H9 (cell line): ENCODE results near the gene EXOC3. TPM values are rescaled to one million over a fixed set of nuclear protein-coding genes. Genes with fewer than 3 reads are reported as not detected.

ENCODE experiments used
- DNase-seq: peaks from one replicate; pipeline ENCODE4 v3.0.0-alpha.2; 2017
- H2AFZ ChIP-seq: one replicate; pipeline ENCODE4 v1.6.1; 2013; ENCODE audit warnings: mild to moderate bottlenecking, low read length, control low read depth, moderate library complexity
- H2AK5ac ChIP-seq: 2 replicates; pipeline ENCODE4 v1.6.1; 2013; ENCODE audit warnings: low read length, control low read depth, mixed read lengths; ENCODE audit not compliant: insufficient read length
- H2BK120ac ChIP-seq: one replicate; pipeline ENCODE4 v1.6.1; 2013; ENCODE audit warnings: low read depth, mild to moderate bottlenecking, low read length, control low read depth, inconsistent platforms; ENCODE audit not compliant: poor library complexity, severe bottlenecking
- H2BK12ac ChIP-seq: 2 replicates; pipeline ENCODE4 v1.6.1; 2013; ENCODE audit warnings: low read length, control low read depth, mixed read lengths, low read depth; ENCODE audit not compliant: insufficient read length
- H2BK15ac ChIP-seq: 2 replicates; pipeline ENCODE4 v1.6.1; 2013; ENCODE audit warnings: low read depth, low read length, control low read depth
- H2BK20ac ChIP-seq: one replicate; pipeline ENCODE4 v1.6.1; 2013; ENCODE audit warnings: low read depth, mild to moderate bottlenecking, low read length, control low read depth, inconsistent platforms; ENCODE audit not compliant: poor library complexity, severe bottlenecking
- H2BK5ac ChIP-seq: 2 replicates; pipeline ENCODE4 v1.6.1; 2013; ENCODE audit warnings: low read length, control low read depth, mixed read lengths; ENCODE audit not compliant: insufficient read length
- H3K14ac ChIP-seq: 2 replicates; pipeline ENCODE4 v1.6.1; 2013; ENCODE audit warnings: low read length, control low read depth; ENCODE audit not compliant: insufficient read depth
- H3K18ac ChIP-seq: 2 replicates; pipeline ENCODE4 v1.6.1; 2013; ENCODE audit warnings: low read depth, mild to moderate bottlenecking, mixed read lengths, low read length, control low read depth; ENCODE audit not compliant: insufficient read length
- H3K23ac ChIP-seq: 2 replicates; pipeline ENCODE4 v1.6.1; 2013; ENCODE audit warnings: low read length, control low read depth, mixed read lengths, low read depth; ENCODE audit not compliant: insufficient read length
- H3K23me2 ChIP-seq: 2 replicates; pipeline ENCODE4 v1.6.1; 2013; ENCODE audit warnings: low read depth, mild to moderate bottlenecking, mixed read lengths, low read length, control low read depth; ENCODE audit not compliant: insufficient read length, poor library complexity, severe bottlenecking
- H3K27ac ChIP-seq: 2 replicates; pipeline ENCODE4 v1.5.1; 2013; ENCODE audit warnings: low read length, control low read depth, mixed read lengths, low read depth; ENCODE audit not compliant: insufficient read length
- H3K27me3 ChIP-seq: 2 replicates; pipeline ENCODE4 v1.6.1; 2013; ENCODE audit warnings: low read length, control low read depth, inconsistent platforms; ENCODE audit not compliant: insufficient read depth
- H3K4ac ChIP-seq: 2 replicates; pipeline ENCODE4 v1.6.1; 2013; ENCODE audit warnings: low read depth, mild to moderate bottlenecking, control low read depth, inconsistent platforms, low read length, moderate library complexity
- H3K4me1 ChIP-seq: 2 replicates; pipeline ENCODE4 v1.6.1; 2013; ENCODE audit warnings: low read length, control low read depth, inconsistent platforms; ENCODE audit not compliant: insufficient read depth
- H3K4me2 ChIP-seq: 2 replicates; pipeline ENCODE4 v1.6.1; 2013; ENCODE audit warnings: low read length, control low read depth, mixed read lengths; ENCODE audit not compliant: insufficient read length, insufficient read depth
- H3K56ac ChIP-seq: 2 replicates; pipeline ENCODE4 v1.6.1; 2013; ENCODE audit warnings: low read depth, mild to moderate bottlenecking, mixed read lengths, low read length, control low read depth; ENCODE audit not compliant: insufficient read length
- H3K79me1 ChIP-seq: 2 replicates; pipeline ENCODE4 v1.6.1; 2013; ENCODE audit warnings: low read depth, mild to moderate bottlenecking, moderate library complexity, low read length, control low read depth, inconsistent platforms; ENCODE audit not compliant: insufficient read depth, poor library complexity, severe bottlenecking
- H3K79me2 ChIP-seq: 2 replicates; pipeline ENCODE4 v1.6.1; 2013; ENCODE audit warnings: low read length, control low read depth, inconsistent platforms; ENCODE audit not compliant: insufficient read depth
- H3K9ac ChIP-seq: 2 replicates; pipeline ENCODE4 v1.6.1; 2013; ENCODE audit warnings: low read length, control low read depth, mixed read lengths; ENCODE audit not compliant: insufficient read length; ENCODE audit errors: extremely low read depth
- H3K9me3 ChIP-seq: one replicate; pipeline ENCODE4 v1.6.1; 2013; ENCODE audit warnings: low read depth, low read length, inconsistent platforms; ENCODE audit not compliant: control insufficient read depth
- H3T11ph ChIP-seq: one replicate; pipeline ENCODE4 v1.6.1; 2013; ENCODE audit warnings: mild to moderate bottlenecking, low read length, control low read depth, inconsistent platforms
- H4K20me1 ChIP-seq: one replicate; pipeline ENCODE4 v1.6.1; 2013; ENCODE audit not compliant: control insufficient read depth, insufficient read length, insufficient read depth
- H4K5ac ChIP-seq: 2 replicates; pipeline ENCODE4 v1.6.1; 2013; ENCODE audit warnings: low read depth, mild to moderate bottlenecking, mixed read lengths, low read length, control low read depth; ENCODE audit not compliant: insufficient read length
- H4K8ac ChIP-seq: replicated peaks from 2 replicates; pipeline ENCODE4 v1.6.1; 2013; ENCODE audit warnings: low read length, control low read depth, mixed read lengths, low read depth; ENCODE audit not compliant: insufficient read length
- H4K91ac ChIP-seq: 2 replicates; pipeline ENCODE4 v1.6.1; 2013; ENCODE audit warnings: low read depth, mild to moderate bottlenecking, moderate library complexity, mixed read lengths, low read length, control low read depth; ENCODE audit not compliant: insufficient read length
- H3K27ac Mint-ChIP-seq, 3 experiments: 2 replicates in 2 of 3; 3 replicates in 1 of 3; pipeline ENCODE4 v1.8.0; 2020 to 2021; ENCODE audit warnings: mixed read lengths in 3 of 3, mild to moderate bottlenecking in 1 of 3, moderate library complexity in 1 of 3
- H3K27me3 Mint-ChIP-seq: 2 replicates; pipeline ENCODE4 v1.8.0; 2021; ENCODE audit warnings: low read depth, mild to moderate bottlenecking, moderate library complexity, mixed read lengths
- H3K36me3 Mint-ChIP-seq, 3 experiments: 2 replicates in 2 of 3; 3 replicates in 1 of 3; pipeline ENCODE4 v1.8.0; 2020 to 2021; ENCODE audit warnings: low read depth in 3 of 3, mixed read lengths in 3 of 3; ENCODE audit not compliant: insufficient read depth in 1 of 3
- H3K4me1 Mint-ChIP-seq, 2 experiments: 2 replicates each; pipeline ENCODE4 v1.8.0; 2020; ENCODE audit warnings: mixed read lengths in 2 of 2
- H3K4me3 Mint-ChIP-seq, 2 experiments: 2 replicates in 1 of 2; 3 replicates in 1 of 2; pipeline ENCODE4 v1.8.0; 2020 to 2021; ENCODE audit warnings: mild to moderate bottlenecking in 2 of 2, mixed read lengths in 2 of 2, moderate library complexity in 1 of 2
- H3K9me3 Mint-ChIP-seq, 2 experiments: 2 replicates in 1 of 2; 3 replicates in 1 of 2; pipeline ENCODE4 v1.8.0; 2020; ENCODE audit warnings: mild to moderate bottlenecking in 2 of 2, mixed read lengths in 2 of 2, moderate library complexity in 1 of 2
- WGBS: extraction: QIAGEN DNeasy Blood & Tissue Kit; methylation state at CpG from one replicate; pipeline ENCODE4 v1.1.7; 2013; ENCODE audit warnings: missing lambda C conversion rate, low lambda C conversion rate, mixed read lengths; ENCODE audit not compliant: insufficient read length; ENCODE audit errors: extremely low coverage; 5-methylcytosine and 5-hydroxymethylcytosine counted together
- total RNA-seq: library from RNA; stranded (reverse); gene quantifications from 2 replicates; pipeline ENCODE4 v1.2.1, GENCODE V29; 2021
- TF ChIP-seq, protein P1 (sequence below): fragments of 200-600 bp; sonication (generic); conservative IDR thresholded peaks from 3 replicates; pipeline ENCODE4 v1.8.0; 2021; ENCODE audit warnings: antibody characterized with exemption, mild to moderate bottlenecking

EXOC3 gene
- total RNA-seq, 1 experiment from 2014 or later: 36.7 TPM

DNA sequence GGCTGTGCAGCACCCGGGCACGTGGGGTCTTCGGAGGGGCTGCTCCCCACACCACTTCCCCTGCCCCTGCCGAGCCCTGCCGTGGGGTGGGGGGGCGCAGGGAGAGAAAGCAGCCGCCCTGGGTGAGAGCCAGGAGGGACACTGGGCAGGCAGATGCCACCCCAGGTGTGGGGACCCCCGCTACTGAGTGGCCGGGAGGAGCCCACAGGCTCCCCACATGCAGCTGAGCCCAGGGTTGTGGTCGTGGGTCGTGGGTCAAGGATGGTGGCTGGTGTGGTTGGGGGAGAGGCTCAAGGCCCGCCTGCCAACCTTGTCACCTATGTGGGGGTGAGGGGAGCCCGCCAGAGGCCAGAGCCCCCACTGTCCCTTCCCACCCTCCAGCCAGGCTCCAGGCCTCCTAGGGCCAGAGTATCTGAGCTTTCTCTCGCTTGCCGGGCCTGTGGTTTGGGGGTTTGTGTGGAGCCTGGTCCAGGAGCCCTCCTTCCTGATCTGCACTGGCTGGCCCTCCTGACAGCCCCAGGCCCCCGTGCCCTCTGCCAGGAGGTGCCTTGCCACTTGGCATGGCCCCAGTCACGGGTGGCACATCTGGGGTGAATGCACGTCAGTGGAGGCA, 35.5 kb downstream of the EXOC3 start:
- Histone ChIP-seq H3K79me2 (no peaks in the 10 kb centered on the region), H3K27ac (no peak overlapping the region), H3K9me3 (no peaks in the 10 kb centered on the region), H3K14ac (no peak overlapping the region; the same call in 1 of the 2 replicates), H4K8ac (no peak overlapping the region), H3T11ph (no peak overlapping the region), H3K23ac (no peak overlapping the region), H2BK120ac (no peak overlapping the region), H4K20me1 (no peaks in the 10 kb centered on the region), H4K5ac (no peak overlapping the region), H2BK20ac (no peak overlapping the region), H3K18ac (no peak overlapping the region), H3K4me2 (no peak overlapping the region), H2AK5ac (no peak overlapping the region), H2BK12ac (no peak overlapping the region), H3K9ac (no peak overlapping the region), H3K23me2 (peaks cover 8% of the 10 kb centered on the region), H2AFZ (no peak overlapping the region), H3K56ac (no peak overlapping the region), H3K4ac (no peak overlapping the region), H4K91ac (no peak overlapping the region), H2BK15ac (no peak overlapping the region), H3K79me1 (no peaks in the 10 kb centered on the region), H3K4me1 (no peaks in the 10 kb centered on the region), H3K27me3 (peaks cover 25% of the 10 kb centered on the region; the same call in 1 of the 2 replicates), H2BK5ac (no peak overlapping the region)
- TF ChIP-seq, protein P1, sequence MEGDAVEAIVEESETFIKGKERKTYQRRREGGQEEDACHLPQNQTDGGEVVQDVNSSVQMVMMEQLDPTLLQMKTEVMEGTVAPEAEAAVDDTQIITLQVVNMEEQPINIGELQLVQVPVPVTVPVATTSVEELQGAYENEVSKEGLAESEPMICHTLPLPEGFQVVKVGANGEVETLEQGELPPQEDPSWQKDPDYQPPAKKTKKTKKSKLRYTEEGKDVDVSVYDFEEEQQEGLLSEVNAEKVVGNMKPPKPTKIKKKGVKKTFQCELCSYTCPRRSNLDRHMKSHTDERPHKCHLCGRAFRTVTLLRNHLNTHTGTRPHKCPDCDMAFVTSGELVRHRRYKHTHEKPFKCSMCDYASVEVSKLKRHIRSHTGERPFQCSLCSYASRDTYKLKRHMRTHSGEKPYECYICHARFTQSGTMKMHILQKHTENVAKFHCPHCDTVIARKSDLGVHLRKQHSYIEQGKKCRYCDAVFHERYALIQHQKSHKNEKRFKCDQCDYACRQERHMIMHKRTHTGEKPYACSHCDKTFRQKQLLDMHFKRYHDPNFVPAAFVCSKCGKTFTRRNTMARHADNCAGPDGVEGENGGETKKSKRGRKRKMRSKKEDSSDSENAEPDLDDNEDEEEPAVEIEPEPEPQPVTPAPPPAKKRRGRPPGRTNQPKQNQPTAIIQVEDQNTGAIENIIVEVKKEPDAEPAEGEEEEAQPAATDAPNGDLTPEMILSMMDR: no peak
- H3K4me3 Mint-ChIP-seq: no peak overlapping the region
- no CpG with 5 or more reads among the region's 18 CpGs for WGBS
- H3K4me1 Mint-ChIP-seq: peaks cover 0 to 4% of the 10 kb centered on the region in 2 experiments; a peak in 1 of 4 replicates
- peaks cover 45% of the 10 kb centered on the region for H3K27me3 Mint-ChIP-seq
- no peaks in the 10 kb centered on the region for H3K36me3 Mint-ChIP-seq
- no peak overlapping the region for H3K27ac Mint-ChIP-seq
- H3K9me3 Mint-ChIP-seq: no peaks in the 10 kb centered on the region
- no peak for DNase-seq
